ENCODE measurements around the gene DZIP1.

DNA sequence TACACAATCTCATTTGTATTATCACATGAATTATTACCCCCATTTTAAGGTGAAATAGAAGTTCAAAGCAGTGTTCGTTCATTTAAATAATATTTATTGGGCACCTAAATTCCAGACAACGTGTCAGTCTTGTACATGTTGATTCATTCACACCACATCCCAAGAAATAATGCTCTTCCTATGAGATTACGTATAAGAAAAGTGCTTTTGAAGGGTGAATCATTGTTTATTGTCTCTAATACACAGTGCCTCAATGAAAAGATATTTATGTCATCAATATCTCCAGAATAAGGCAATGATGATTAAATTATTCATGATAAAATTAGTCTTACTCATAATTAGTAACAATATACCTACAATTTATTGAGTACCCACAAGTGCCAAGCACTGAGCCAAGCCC lies 56.4 kb downstream of the DZIP1 start:
- TF ChIP-seq TAF1 (IDR thresholded peaks at IDR 0.05; ENCODE audit: low read depth), result no peak
- TF ChIP-seq, protein P1, sequence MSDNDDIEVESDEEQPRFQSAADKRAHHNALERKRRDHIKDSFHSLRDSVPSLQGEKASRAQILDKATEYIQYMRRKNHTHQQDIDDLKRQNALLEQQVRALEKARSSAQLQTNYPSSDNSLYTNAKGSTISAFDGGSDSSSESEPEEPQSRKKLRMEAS (IDR thresholded peaks at IDR 0.05), result no peak
- no peak for TF ChIP-seq CEBPB (IDR thresholded peaks at IDR 0.05)
- TF ChIP-seq YY1 (IDR thresholded peaks at IDR 0.05; ENCODE audit: low read depth), result no peak
- no peak for TF ChIP-seq EP300 (IDR thresholded peaks at IDR 0.05; ENCODE audit: borderline replicate concordance)
- no peak for TF ChIP-seq ZBTB7A (IDR thresholded peaks at IDR 0.05; ENCODE audit: low read depth)
- no peak for TF ChIP-seq TEAD4 (IDR thresholded peaks at IDR 0.05)
- no peak for TF ChIP-seq RAD21 (IDR thresholded peaks at IDR 0.05; ENCODE audit: low read depth)
- TF ChIP-seq, protein P2, sequence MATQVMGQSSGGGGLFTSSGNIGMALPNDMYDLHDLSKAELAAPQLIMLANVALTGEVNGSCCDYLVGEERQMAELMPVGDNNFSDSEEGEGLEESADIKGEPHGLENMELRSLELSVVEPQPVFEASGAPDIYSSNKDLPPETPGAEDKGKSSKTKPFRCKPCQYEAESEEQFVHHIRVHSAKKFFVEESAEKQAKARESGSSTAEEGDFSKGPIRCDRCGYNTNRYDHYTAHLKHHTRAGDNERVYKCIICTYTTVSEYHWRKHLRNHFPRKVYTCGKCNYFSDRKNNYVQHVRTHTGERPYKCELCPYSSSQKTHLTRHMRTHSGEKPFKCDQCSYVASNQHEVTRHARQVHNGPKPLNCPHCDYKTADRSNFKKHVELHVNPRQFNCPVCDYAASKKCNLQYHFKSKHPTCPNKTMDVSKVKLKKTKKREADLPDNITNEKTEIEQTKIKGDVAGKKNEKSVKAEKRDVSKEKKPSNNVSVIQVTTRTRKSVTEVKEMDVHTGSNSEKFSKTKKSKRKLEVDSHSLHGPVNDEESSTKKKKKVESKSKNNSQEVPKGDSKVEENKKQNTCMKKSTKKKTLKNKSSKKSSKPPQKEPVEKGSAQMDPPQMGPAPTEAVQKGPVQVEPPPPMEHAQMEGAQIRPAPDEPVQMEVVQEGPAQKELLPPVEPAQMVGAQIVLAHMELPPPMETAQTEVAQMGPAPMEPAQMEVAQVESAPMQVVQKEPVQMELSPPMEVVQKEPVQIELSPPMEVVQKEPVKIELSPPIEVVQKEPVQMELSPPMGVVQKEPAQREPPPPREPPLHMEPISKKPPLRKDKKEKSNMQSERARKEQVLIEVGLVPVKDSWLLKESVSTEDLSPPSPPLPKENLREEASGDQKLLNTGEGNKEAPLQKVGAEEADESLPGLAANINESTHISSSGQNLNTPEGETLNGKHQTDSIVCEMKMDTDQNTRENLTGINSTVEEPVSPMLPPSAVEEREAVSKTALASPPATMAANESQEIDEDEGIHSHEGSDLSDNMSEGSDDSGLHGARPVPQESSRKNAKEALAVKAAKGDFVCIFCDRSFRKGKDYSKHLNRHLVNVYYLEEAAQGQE (IDR thresholded peaks at IDR 0.05; ENCODE audit: low read depth), result no peak
